Upper lobe of right lung (tissue), 1 donor: ENCODE data around the gene FKBP15. TPM values are rescaled to one million over a fixed set of nuclear protein-coding genes. Genes with fewer than 3 reads are reported as not detected.

ENCODE experiments used
- ATAC-seq: fragments of 200-7000 bp; cut with Tn5 transposase; one replicate; pipeline ENCODE4 v1.9.1; 2020; ENCODE audit warnings: mild to moderate bottlenecking, moderate library complexity
- DNase-seq: peaks from one replicate; pipeline ENCODE4 v3.0.0-alpha.2; 2020
- H3K27ac ChIP-seq: fragments of 200-600 bp; one replicate; pipeline ENCODE4 v1.8.0; 2022
- H3K27me3 ChIP-seq: fragments of 200-600 bp; one replicate; pipeline ENCODE4 v1.8.0; 2022; ENCODE audit warnings: mild to moderate bottlenecking
- H3K36me3 ChIP-seq: fragments of 200-600 bp; one replicate; pipeline ENCODE4 v1.8.0; 2022
- H3K4me1 ChIP-seq: fragments of 200-600 bp; one replicate; pipeline ENCODE4 v1.8.0; 2022
- H3K4me3 ChIP-seq: fragments of 200-600 bp; one replicate; pipeline ENCODE4 v1.8.0; 2022; ENCODE audit warnings: mild to moderate bottlenecking
- H3K9me3 ChIP-seq: fragments of 200-600 bp; one replicate; pipeline ENCODE4 v1.8.0; 2022
- CTCF ChIP-seq: fragments of 200-600 bp; IDR thresholded peaks from one replicate; pipeline ENCODE4 v1.8.0; 2022; ENCODE audit warnings: antibody characterized with exemption
- intact Hi-C: fragments of 100-400 bp; cut with DNase I; formaldehyde crosslinking; loops from one replicate; pipeline ENCODE4 v1.11.0; 2022
- total RNA-seq: library from RNA; stranded (reverse); fragmentation: NEBNext Ultra II Directional; extraction: Animal tissue kit (Norgen Biotek cat#: 25700); gene quantifications from one replicate; pipeline ENCODE4 v1.2.1, GENCODE V29; 2021
- donor health status: DM: no; HTN: yes; CAD: no; lungs with severe emphysema.

FKBP15 gene
- total RNA-seq, 1 donor from 2014 or later, result 60.6 TPM

- H3K4me3 ChIP-seq, result peak overlapping the region; percentile 77
- no peaks in the 10 kb centered on the region for H3K36me3 ChIP-seq
- H3K9me3 ChIP-seq, result no peaks in the 10 kb centered on the region
- peaks cover 46% of the 10 kb centered on the region for H3K4me1 ChIP-seq
- intact Hi-C loops, result no loop called here
- no peaks in the 10 kb centered on the region for H3K27me3 ChIP-seq
- DNase-seq (no peak), ATAC-seq (no peak)
- no peak for TF ChIP-seq CTCF
- H3K27ac ChIP-seq, result peak overlapping the region; percentile 88
These were observed 542 bp downstream of the FKBP15 start for GRCh38 chr9:113220467-113221002.

GRCh38 chr9:113219969-113220368 lies 1.1 kb downstream of the FKBP15 start:
- H3K4me1 ChIP-seq, result peaks cover 47% of the 10 kb centered on the region
- no peaks in the 10 kb centered on the region for H3K27me3 ChIP-seq
- intact Hi-C loops, result no loop called here
- H3K36me3 ChIP-seq, result no peaks in the 10 kb centered on the region
- peak overlapping the region; percentile 88 for H3K27ac ChIP-seq
- peak overlapping the region; percentile 77 for H3K4me3 ChIP-seq
- no peak for TF ChIP-seq CTCF
- H3K9me3 ChIP-seq, result no peaks in the 10 kb centered on the region
- no peak for DNase-seq
- no peak for ATAC-seq

GRCh38 chr9:113219186-113219936 lies 1.7 kb downstream of the FKBP15 start:
- Histone ChIP-seq H3K4me1 (peaks cover 51% of the 10 kb centered on the region), H3K9me3 (no peaks in the 10 kb centered on the region), H3K27ac (peak overlapping the region; percentile 53), H3K27me3 (no peaks in the 10 kb centered on the region), H3K4me3 (peak overlapping the region; percentile 77), H3K36me3 (no peaks in the 10 kb centered on the region)
- intact Hi-C loops, result no loop called here
- no peak for ATAC-seq
- DNase-seq, result no peak
- no peak for TF ChIP-seq CTCF

- no peak for DNase-seq
- no peak for TF ChIP-seq CTCF
- no peaks in the 10 kb centered on the region for H3K36me3 ChIP-seq
- peaks cover 26% of the 10 kb centered on the region for H3K4me1 ChIP-seq
- no peak overlapping the region for H3K27ac ChIP-seq
- intact Hi-C loops, result no loop called here
- ATAC-seq, result no peak
- no peaks in the 10 kb centered on the region for H3K9me3 ChIP-seq
- H3K27me3 ChIP-seq, result no peaks in the 10 kb centered on the region
- H3K4me3 ChIP-seq, result no peak overlapping the region
These were observed 4.7 kb downstream of the FKBP15 start for GRCh38 chr9:113216406-113216805.

- Histone ChIP-seq H3K9me3 (no peaks in the 10 kb centered on the region), H3K4me1 (peaks cover 28% of the 10 kb centered on the region), H3K27ac (no peak overlapping the region), H3K36me3 (peaks cover 13% of the 10 kb centered on the region), H3K27me3 (no peaks in the 10 kb centered on the region), H3K4me3 (no peak overlapping the region)
- peak; percentile 32 for ATAC-seq
- intact Hi-C loops, result no loop called here
- DNase-seq, result no peak
- TF ChIP-seq CTCF, result no peak
These were observed 5.9 kb downstream of the FKBP15 start for GRCh38 chr9:113215132-113215531.
